ENCODE results near the gene ETV3L.
"Not testable (repeated sequence)": the region's sequence is repeated elsewhere in the genome, so short reads cannot be mapped to it uniquely, and the experiment has no call there.

- TF ChIP-seq CTCF, POLR2A (IDR thresholded peaks at IDR 0.05): not testable (repeated sequence)
Measured at GRCh38 chr1:157059241-157059640, 40.4 kb downstream of the ETV3L start.
